ENCODE data around the gene SLCO1C1.

The SLCO1C1 gene

DNA sequence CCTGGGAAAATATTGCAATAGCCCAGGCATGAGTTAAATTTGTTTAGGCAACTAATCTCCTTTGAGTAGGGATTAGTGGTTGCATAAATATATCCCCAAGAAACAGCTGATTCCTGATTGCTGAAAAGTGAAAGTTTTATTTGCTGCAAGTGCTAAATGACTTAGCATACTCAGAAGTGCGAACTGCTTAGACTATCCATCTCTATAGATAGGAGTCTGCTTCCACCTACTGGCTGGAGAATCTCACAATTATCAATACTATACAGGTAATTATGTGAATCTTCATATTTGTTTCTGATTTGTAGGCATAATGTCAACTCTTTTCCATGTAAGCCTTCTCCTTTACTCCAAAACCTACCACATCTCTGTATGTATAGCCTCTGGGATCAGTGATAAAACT is 103.4 kb downstream of the SLCO1C1 start:
- no peak for DNase-seq (ENCODE audit: low read depth in 2 of 2)

DNA sequence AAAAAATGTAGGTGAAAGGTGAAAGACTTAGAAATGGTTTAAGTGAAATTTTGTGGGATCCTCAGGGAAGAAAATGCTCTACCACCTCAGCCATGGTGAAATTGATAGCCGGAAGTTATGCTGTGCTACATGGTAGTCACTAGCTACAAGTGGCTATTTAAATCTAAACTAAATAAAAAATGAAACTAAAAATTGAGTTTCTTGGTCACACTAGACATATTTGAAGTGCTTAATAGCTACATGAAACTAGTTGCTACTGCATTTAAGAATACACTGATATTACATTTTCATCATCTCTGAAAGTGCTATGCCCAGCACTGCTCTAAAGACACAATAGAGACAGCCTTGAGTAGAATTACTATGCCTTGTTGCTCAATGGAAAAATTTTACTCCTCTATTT is 105.0 kb downstream of the SLCO1C1 start:
- no peak for DNase-seq (ENCODE audit: low read depth in 2 of 2)

DNA sequence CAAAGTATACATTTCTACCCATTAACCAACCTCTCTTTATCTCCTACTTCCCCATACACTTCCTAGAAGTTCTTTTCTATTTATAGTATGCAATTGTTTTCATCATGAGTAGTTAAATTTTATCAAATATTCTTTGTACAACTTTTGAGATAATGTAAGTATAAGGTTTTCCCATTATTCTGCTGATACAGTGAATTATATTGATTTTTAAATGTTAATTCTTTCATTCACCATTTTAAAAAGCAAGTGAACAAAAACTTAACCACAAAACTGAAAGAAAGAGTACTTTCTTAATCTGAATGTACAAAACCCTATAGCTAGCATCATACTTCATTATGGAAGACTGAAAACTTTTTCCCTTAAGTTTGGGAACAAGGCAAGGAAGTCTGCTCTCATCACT is 105.9 kb downstream of the SLCO1C1 start:
- no peak for DNase-seq (ENCODE audit: low read depth in 2 of 2)
